K562 (cell line): Measurements from ENCODE around the gene AP3S2. TPM values are rescaled to one million over a fixed set of nuclear protein-coding genes. Genes with fewer than 3 reads are reported as not detected.

Experiments used
- CSDE1 ChIP-seq, 2 experiments: fragments of 450-650 bp; IDR thresholded peaks; 2 replicates each; pipeline ENCODE4 v1.6.1; 2016; ENCODE audit warnings: mild to moderate bottlenecking in 1 of 2
- KLF16 ChIP-seq: IDR thresholded peaks from 2 replicates; pipeline ENCODE4 v1.6.1; 2016; ENCODE audit warnings: antibody characterized with exemption
- XRCC4 ChIP-seq: IDR thresholded peaks from one replicate; pipeline ENCODE4 v1.6.1; 2011; ENCODE audit not compliant: insufficient read depth, insufficient read length; ENCODE audit errors: extremely low read depth
- ZNF717 ChIP-seq: fragments of 250-450 bp; sonication (Bioruptor Pico); IDR thresholded peaks from 2 replicates; pipeline ENCODE4 v1.5.0; 2021
- polyA plus RNA-seq, 8 experiments: library from polyadenylated mRNA; depleted of rRNA in 4 of 8; stranded (reverse) in 5 of 8; unstranded in 3 of 8; fragments of >200 nt; fragmentation: Nextera tagmentation in 2 of 8; fragmentation: Illumina TruSeq in 1 of 8; extraction: Ambion mirVana in 2 of 8; extraction: Trizol in 1 of 8; gene quantifications; 2 replicates each; pipeline versions ENCODE4 v1.2.1 to v1.2.3, GENCODE V29; 2011 to 2014; ENCODE audit warnings: inconsistent platforms in 1 of 8, missing spikeins in 1 of 8
- total RNA-seq, 7 experiments: library from RNA; depleted of rRNA in 6 of 7; stranded (reverse); fragments of >200 nt in 6 of 7; fragmentation: Illumina TruSeq in 2 of 7; extraction: Trizol in 2 of 7; gene quantifications; 2 replicates each; pipeline versions ENCODE4 v1.2.1 to v1.2.3, GENCODE V29; 2011 to 2021; ENCODE audit warnings: low replicate concordance in 1 of 7
- TF ChIP-seq, protein P1 (sequence below), 3 experiments: fragments of 200-800 bp in 1 of 3; fragments of 250-450 bp in 1 of 3; fragments of 450-650 bp in 1 of 3; sonication (Bioruptor Pico) in 1 of 3; sonication (Bioruptor generic) in 1 of 3; formaldehyde crosslinking in 1 of 3; IDR thresholded peaks; 2 replicates each; pipeline versions ENCODE4 v1.6.1 to v1.8.0; 2016 to 2022; ENCODE audit warnings: mild to moderate bottlenecking in 2 of 3, missing genetic modification characterization in 2 of 3, missing compliant biosample characterization in 1 of 3, moderate library complexity in 1 of 3
- TF ChIP-seq, protein P2 (sequence below): fragments of 250-450 bp; sonication (Bioruptor Pico); IDR thresholded peaks from 2 replicates; pipeline ENCODE4 v1.5.0; 2021; ENCODE audit warnings: mild to moderate bottlenecking, borderline replicate concordance
- TF ChIP-seq, protein P3 (sequence below): fragments of 450-650 bp; formaldehyde crosslinking; IDR thresholded peaks from 2 replicates; pipeline ENCODE4 v1.4.0; 2022; ENCODE audit warnings: missing genetic modification characterization

Gene AP3S2
- total and polyA plus RNA-seq, 9 of the 15 experiments (the other 6 are each of a cell fraction or from before 2014, with no cell fraction given) = 16.4 to 54.1 (median 37.4) TPM

DNA sequence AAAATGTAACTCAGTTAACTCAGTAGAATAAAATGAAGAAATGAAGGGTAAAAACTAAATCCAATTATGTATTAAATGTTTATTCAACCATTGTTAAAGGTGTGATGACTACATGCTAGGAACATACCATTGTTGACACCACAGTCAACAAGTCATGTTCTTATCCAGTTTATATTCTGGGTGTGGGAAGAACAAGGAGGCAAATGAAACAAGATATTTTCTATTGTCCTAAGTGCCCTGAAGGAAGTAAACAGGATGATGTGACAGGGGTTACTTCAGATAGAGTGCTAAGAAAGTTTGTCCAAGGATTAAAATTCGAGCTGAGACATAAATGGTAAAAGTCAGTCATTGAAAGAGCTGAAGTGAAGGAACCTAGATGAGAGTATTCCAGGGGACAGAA is 13.1 kb downstream of the AP3S2 start (continued):
- TF ChIP-seq, protein P1, sequence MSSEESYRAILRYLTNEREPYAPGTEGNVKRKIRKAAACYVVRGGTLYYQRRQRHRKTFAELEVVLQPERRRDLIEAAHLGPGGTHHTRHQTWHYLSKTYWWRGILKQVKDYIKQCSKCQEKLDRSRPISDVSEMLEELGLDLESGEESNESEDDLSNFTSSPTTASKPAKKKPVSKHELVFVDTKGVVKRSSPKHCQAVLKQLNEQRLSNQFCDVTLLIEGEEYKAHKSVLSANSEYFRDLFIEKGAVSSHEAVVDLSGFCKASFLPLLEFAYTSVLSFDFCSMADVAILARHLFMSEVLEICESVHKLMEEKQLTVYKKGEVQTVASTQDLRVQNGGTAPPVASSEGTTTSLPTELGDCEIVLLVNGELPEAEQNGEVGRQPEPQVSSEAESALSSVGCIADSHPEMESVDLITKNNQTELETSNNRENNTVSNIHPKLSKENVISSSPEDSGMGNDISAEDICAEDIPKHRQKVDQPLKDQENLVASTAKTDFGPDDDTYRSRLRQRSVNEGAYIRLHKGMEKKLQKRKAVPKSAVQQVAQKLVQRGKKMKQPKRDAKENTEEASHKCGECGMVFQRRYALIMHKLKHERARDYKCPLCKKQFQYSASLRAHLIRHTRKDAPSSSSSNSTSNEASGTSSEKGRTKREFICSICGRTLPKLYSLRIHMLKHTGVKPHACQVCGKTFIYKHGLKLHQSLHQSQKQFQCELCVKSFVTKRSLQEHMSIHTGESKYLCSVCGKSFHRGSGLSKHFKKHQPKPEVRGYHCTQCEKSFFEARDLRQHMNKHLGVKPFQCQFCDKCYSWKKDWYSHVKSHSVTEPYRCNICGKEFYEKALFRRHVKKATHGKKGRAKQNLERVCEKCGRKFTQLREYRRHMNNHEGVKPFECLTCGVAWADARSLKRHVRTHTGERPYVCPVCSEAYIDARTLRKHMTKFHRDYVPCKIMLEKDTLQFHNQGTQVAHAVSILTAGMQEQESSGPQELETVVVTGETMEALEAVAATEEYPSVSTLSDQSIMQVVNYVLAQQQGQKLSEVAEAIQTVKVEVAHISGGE (CRISPR knock-in tag; IDR thresholded peaks at IDR 0.05) = no peak
- no peak for TF ChIP-seq KLF16
- TF ChIP-seq, protein P2, sequence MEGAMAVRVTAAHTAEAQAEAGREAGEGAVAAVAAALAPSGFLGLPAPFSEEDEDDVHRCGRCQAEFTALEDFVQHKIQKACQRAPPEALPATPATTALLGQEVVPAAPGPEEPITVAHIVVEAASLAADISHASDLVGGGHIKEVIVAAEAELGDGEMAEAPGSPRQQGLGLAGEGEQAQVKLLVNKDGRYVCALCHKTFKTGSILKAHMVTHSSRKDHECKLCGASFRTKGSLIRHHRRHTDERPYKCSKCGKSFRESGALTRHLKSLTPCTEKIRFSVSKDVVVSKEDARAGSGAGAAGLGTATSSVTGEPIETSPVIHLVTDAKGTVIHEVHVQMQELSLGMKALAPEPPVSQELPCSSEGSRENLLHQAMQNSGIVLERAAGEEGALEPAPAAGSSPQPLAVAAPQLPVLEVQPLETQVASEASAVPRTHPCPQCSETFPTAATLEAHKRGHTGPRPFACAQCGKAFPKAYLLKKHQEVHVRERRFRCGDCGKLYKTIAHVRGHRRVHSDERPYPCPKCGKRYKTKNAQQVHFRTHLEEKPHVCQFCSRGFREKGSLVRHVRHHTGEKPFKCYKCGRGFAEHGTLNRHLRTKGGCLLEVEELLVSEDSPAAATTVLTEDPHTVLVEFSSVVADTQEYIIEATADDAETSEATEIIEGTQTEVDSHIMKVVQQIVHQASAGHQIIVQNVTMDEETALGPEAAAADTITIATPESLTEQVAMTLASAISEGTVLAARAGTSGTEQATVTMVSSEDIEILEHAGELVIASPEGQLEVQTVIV = no peak
- no peak for TF ChIP-seq CSDE1 (IDR thresholded peaks at IDR 0.05)
- no peak for TF ChIP-seq ZNF717 (CRISPR knock-in tag)
- TF ChIP-seq, protein P3, sequence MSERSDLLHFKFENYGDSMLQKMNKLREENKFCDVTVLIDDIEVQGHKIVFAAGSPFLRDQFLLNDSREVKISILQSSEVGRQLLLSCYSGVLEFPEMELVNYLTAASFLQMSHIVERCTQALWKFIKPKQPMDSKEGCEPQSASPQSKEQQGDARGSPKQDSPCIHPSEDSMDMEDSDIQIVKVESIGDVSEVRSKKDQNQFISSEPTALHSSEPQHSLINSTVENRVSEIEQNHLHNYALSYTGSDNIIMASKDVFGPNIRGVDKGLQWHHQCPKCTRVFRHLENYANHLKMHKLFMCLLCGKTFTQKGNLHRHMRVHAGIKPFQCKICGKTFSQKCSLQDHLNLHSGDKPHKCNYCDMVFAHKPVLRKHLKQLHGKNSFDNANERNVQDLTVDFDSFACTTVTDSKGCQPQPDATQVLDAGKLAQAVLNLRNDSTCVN (CRISPR knock-in tag) = no peak
- no peak for TF ChIP-seq XRCC4
- TF ChIP-seq, all 486 proteins: peak for 0
